ENCODE results near the gene ADIPOR2. TPM values are rescaled to one million over a fixed set of nuclear protein-coding genes. Genes with fewer than 3 reads are reported as not detected.

Gene ADIPOR2
- total and polyA plus RNA-seq, 2 donors (not counting 1 experiment from before 2014, with no cell fraction given) = 9.2 to 35.9 TPM

GRCh38 chr12:1741154-1741949 lies 50.5 kb downstream of the ADIPOR2 start:
- Histone ChIP-seq H3K9me3 (ENCODE audit: control extremely low read depth in 1 of 3, control insufficient read depth in 2 of 3, insufficient read depth in 1 of 3, low read length in 2 of 3) (peaks cover 0 to 9% (median 0%) of the 10 kb centered on the region in 3 donors), H3K79me2 (ENCODE audit: control insufficient read depth, insufficient read depth, low read length) (peaks cover 75% of the 10 kb centered on the region), H3K4me2 (replicated peaks; ENCODE audit: low read depth, low read length, poor library complexity, severe bottlenecking) (peak overlapping the region; percentile 10), H2AFZ (ENCODE audit: insufficient read depth, low read depth, low read length, poor library complexity, severe bottlenecking) (no peak overlapping the region), H3K27ac (ENCODE audit: low read length in 2 of 2) (no peak overlapping the region), H3K4me3 (ENCODE audit: control extremely low read depth in 1 of 5, extremely low read depth in 1 of 5, insufficient read depth in 1 of 5, low read depth in 2 of 5, low read length in 4 of 5) (no peak overlapping the region), H3K27me3 (replicated peaks in 1 of 4; ENCODE audit: control extremely low read depth in 1 of 4, control insufficient read depth in 3 of 4, insufficient read depth in 4 of 4, low read length in 3 of 4) (no peaks in the 10 kb centered on the region), H4K20me1 (ENCODE audit: control insufficient read depth, insufficient read depth, low read length, poor library complexity, severe bottlenecking) (peaks cover 44% of the 10 kb centered on the region), H3K36me3 (replicated peaks in 1 of 2; ENCODE audit: control extremely low read depth in 1 of 2, control insufficient read depth in 1 of 2, extremely low read depth in 1 of 2, insufficient read depth in 2 of 2, low read length in 1 of 2) (peaks cover 2 to 3% of the 10 kb centered on the region in 2 experiments), H3K9ac (ENCODE audit: low read length) (no peak overlapping the region), H3K4me1 (ENCODE audit: control insufficient read depth in 2 of 2, insufficient read depth in 2 of 2, low read length in 2 of 2) (peaks cover 17 to 37% of the 10 kb centered on the region in 2 donors)
- ChIA-PET POLR2A (interaction anchor here (0.6 kb wide), 1 partner anchor 1017 kb away, joined by 4 read pairs; no protein-coding TSS in a partner anchor), CTCF (interaction anchor here (0.7 to 1.1 kb wide), 3 partner anchors 10 to 15 kb away, joined by 3 to 4 read pairs (median 3); no protein-coding TSS in a partner anchor)
- 0% methylated on average over 1 of the region's 1 CpG for WGBS (ENCODE audit: insufficient coverage)
- no peaks in the 10 kb centered on the region for H3K27me3 Mint-ChIP-seq
- TF ChIP-seq EZH2 (IDR thresholded peaks at IDR 0.05; ENCODE audit: borderline replicate concordance, insufficient read depth, low read depth, low read length, poor library complexity, severe bottlenecking) (no peak), CTCF (IDR thresholded peaks at IDR 0.05) (no peak)
- intact Hi-C loops (cut with micrococcal nuclease) = no loop called here
- H3K4me3 Mint-ChIP-seq = no peak overlapping the region
- peaks cover 65% of the 10 kb centered on the region for H3K4me1 Mint-ChIP-seq
- ATAC-seq (ENCODE audit: low read depth) = no peak
- no peak overlapping the region for H3K27ac Mint-ChIP-seq
- peaks cover under 1% of the 10 kb centered on the region for H3K9me3 Mint-ChIP-seq (ENCODE audit: insufficient read depth)
- no peak for DNase-seq

- Histone ChIP-seq H3K9ac (ENCODE audit: low read length) (no peak overlapping the region), H2AFZ (ENCODE audit: insufficient read depth, low read depth, low read length, poor library complexity, severe bottlenecking) (no peak overlapping the region), H3K27me3 (replicated peaks in 1 of 4; ENCODE audit: control extremely low read depth in 1 of 4, control insufficient read depth in 3 of 4, insufficient read depth in 4 of 4, low read length in 3 of 4) (no peaks in the 10 kb centered on the region), H3K4me1 (ENCODE audit: control insufficient read depth in 2 of 2, insufficient read depth in 2 of 2, low read length in 2 of 2) (peaks cover 16 to 33% of the 10 kb centered on the region in 2 donors), H4K20me1 (ENCODE audit: control insufficient read depth, insufficient read depth, low read length, poor library complexity, severe bottlenecking) (peaks cover 39% of the 10 kb centered on the region), H3K79me2 (ENCODE audit: control insufficient read depth, insufficient read depth, low read length) (peaks cover 72% of the 10 kb centered on the region), H3K9me3 (ENCODE audit: control extremely low read depth in 1 of 3, control insufficient read depth in 2 of 3, insufficient read depth in 1 of 3, low read length in 2 of 3) (peaks cover 3 to 17% (median 14%) of the 10 kb centered on the region in 3 donors), H3K27ac (ENCODE audit: low read length in 2 of 2) (no peak overlapping the region), H3K4me2 (replicated peaks; ENCODE audit: low read depth, low read length, poor library complexity, severe bottlenecking) (no peak overlapping the region), H3K36me3 (replicated peaks in 1 of 2; ENCODE audit: control extremely low read depth in 1 of 2, control insufficient read depth in 1 of 2, extremely low read depth in 1 of 2, insufficient read depth in 2 of 2, low read length in 1 of 2) (peaks cover 3% of the 10 kb centered on the region in 2 experiments), H3K4me3 (ENCODE audit: control extremely low read depth in 1 of 5, extremely low read depth in 1 of 5, insufficient read depth in 1 of 5, low read depth in 2 of 5, low read length in 4 of 5) (no peak overlapping the region)
- Mint-ChIP-seq H3K27me3 (no peaks in the 10 kb centered on the region), H3K4me3 (no peak overlapping the region), H3K27ac (no peak overlapping the region), H3K4me1 (peaks cover 58% of the 10 kb centered on the region), H3K9me3 (ENCODE audit: insufficient read depth) (peaks cover 8% of the 10 kb centered on the region)
- no peak for ATAC-seq (ENCODE audit: low read depth)
- DNase-seq = no peak
- no peak for TF ChIP-seq CTCF (IDR thresholded peaks at IDR 0.05)
- no peak for TF ChIP-seq EZH2 (IDR thresholded peaks at IDR 0.05; ENCODE audit: borderline replicate concordance, insufficient read depth, low read depth, low read length, poor library complexity, severe bottlenecking)
- ChIA-PET POLR2A (no interaction called here), CTCF (no interaction called here)
- 100% methylated on average over 2 of the region's 2 CpGs for WGBS (ENCODE audit: insufficient coverage)
- intact Hi-C loops (cut with micrococcal nuclease) = no loop called here
Measured at GRCh38 chr12:1744932-1745331, 54.1 kb downstream of the ADIPOR2 start.

Data from B cell (primary cell).